ENCODE measurements around the gene EPHB3.

DNA sequence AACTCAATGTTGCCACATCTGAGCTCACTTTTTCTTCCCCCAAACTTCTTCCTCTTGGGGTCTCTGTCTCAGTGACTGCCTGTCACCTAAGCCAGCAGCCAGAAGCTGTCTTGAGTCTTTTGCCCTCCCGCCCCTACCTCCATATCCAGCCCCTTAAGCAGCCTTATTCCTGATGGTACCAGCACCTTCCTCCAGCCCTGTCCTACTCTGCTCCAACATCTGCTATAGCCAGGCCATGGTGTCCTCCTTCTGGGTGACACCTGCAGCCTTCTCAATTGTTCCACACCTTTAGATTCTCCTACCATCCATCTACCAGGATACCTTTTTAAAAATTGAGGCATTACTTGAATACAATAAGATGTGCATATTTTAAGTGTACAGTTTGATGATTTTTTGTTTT lies 53.8 kb downstream of the EPHB3 start:
- TF ChIP-seq, protein P1, sequence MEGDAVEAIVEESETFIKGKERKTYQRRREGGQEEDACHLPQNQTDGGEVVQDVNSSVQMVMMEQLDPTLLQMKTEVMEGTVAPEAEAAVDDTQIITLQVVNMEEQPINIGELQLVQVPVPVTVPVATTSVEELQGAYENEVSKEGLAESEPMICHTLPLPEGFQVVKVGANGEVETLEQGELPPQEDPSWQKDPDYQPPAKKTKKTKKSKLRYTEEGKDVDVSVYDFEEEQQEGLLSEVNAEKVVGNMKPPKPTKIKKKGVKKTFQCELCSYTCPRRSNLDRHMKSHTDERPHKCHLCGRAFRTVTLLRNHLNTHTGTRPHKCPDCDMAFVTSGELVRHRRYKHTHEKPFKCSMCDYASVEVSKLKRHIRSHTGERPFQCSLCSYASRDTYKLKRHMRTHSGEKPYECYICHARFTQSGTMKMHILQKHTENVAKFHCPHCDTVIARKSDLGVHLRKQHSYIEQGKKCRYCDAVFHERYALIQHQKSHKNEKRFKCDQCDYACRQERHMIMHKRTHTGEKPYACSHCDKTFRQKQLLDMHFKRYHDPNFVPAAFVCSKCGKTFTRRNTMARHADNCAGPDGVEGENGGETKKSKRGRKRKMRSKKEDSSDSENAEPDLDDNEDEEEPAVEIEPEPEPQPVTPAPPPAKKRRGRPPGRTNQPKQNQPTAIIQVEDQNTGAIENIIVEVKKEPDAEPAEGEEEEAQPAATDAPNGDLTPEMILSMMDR (IDR thresholded peaks at IDR 0.05), result no peak
- TF ChIP-seq ZFX (IDR thresholded peaks at IDR 0.05; ENCODE audit: borderline replicate concordance), result no peak

All from 22Rv1 (cell line).